GM12878 (cell line): Measurements from ENCODE around the gene SLC39A1. TPM values are rescaled to one million over a fixed set of nuclear protein-coding genes. Genes with fewer than 3 reads are reported as not detected.
A peak's percentile ranks its signal among the peaks of the same experiment; 100 is the strongest.

Experiments used
- ATAC-seq: fragments of 200-7000 bp; cut with Tn5 transposase; 3 replicates; pipeline ENCODE4 v1.9.1; 2020; ENCODE audit warnings: mild to moderate bottlenecking, moderate library complexity
- BruUV-seq: library from RNA; stranded (reverse); fragments of 400-500 nt; replicated peaks from 2 replicates; lab custom pipeline; 2021; lab: Mats Ljungman, UMichigan
- CTCF ChIA-PET: fragments of 300-600 bp; sonication (Branson Sonifier 250); formaldehyde crosslinking; extraction: SDS; loops from one replicate; lab custom pipeline; 2021; ENCODE audit warnings: inconsistent platforms; lab: Yijun Ruan, JAX
- POLR2A ChIA-PET: fragments of 350-600 bp; formaldehyde crosslinking; extraction: SDS; loops from one replicate; lab custom pipeline; 2021; ENCODE audit warnings: inconsistent platforms; lab: Charles Lee
- RAD21 ChIA-PET: fragments of 300-600 bp; sonication (Branson Sonifier 250); formaldehyde crosslinking; loops from one replicate; lab custom pipeline; 2023; ENCODE audit warnings: antibody characterized with exemption; ENCODE audit not compliant: unreplicated experiment; lab: Charles Lee
- SMC1A ChIA-PET: fragments of 300-600 bp; sonication (Branson Sonifier 250); formaldehyde crosslinking; loops from one replicate; lab custom pipeline; 2023; ENCODE audit not compliant: unreplicated experiment, uncharacterized antibody; lab: Charles Lee
- DNase-seq: peaks from one replicate; pipeline ENCODE4 v3.0.0-alpha.2; 2011; ENCODE audit warnings: low read depth, low spot score
- FAIRE-seq: peaks from 3 replicates; lab custom pipeline; 2011; peaks lifted over from hg19 to GRCh38; lab: Jason Lieb, UNC
- H2AFZ ChIP-seq: 2 replicates; pipeline ENCODE4 v1.6.0; 2011; ENCODE audit warnings: low read depth, low read length, control low read depth; ENCODE audit not compliant: control insufficient read depth
- H3K27ac ChIP-seq: 2 replicates; pipeline ENCODE4 v1.5.1; 2011; ENCODE audit warnings: control low read depth; ENCODE audit not compliant: control insufficient read depth, insufficient read depth
- H3K27me3 ChIP-seq, 2 experiments: replicated peaks in 1 of 2; 2 replicates each; pipeline versions ENCODE4 v1.6.0 to v1.6.1; 2011; ENCODE audit warnings: low read length in 1 of 2; ENCODE audit not compliant: control insufficient read depth in 2 of 2, insufficient read depth in 2 of 2
- H3K36me3 ChIP-seq, 2 experiments: 2 replicates each; pipeline ENCODE4 v1.5.1; 2011; ENCODE audit warnings: low read length in 1 of 2; ENCODE audit not compliant: control insufficient read depth in 2 of 2, insufficient read depth in 2 of 2
- H3K4me1 ChIP-seq: 2 replicates; pipeline ENCODE4 v1.6.1; 2011; ENCODE audit warnings: mild to moderate bottlenecking, low read length, moderate library complexity, mixed read lengths; ENCODE audit not compliant: control insufficient read depth, insufficient read depth
- H3K4me2 ChIP-seq: 2 replicates; pipeline ENCODE4 v1.6.0; 2011; ENCODE audit warnings: control low read depth; ENCODE audit not compliant: control insufficient read depth, insufficient read depth
- H3K4me3 ChIP-seq: fragments of 200-600 bp; sonication (generic); 2 replicates; pipeline ENCODE4 v1.5.1; 2016
- H3K79me2 ChIP-seq: 2 replicates; pipeline ENCODE4 v1.6.0; 2011; ENCODE audit warnings: low read length; ENCODE audit not compliant: control insufficient read depth, insufficient read depth
- H3K9ac ChIP-seq: 2 replicates; pipeline ENCODE4 v1.8.0; 2011; ENCODE audit warnings: low read length, control low read depth, mixed read lengths; ENCODE audit not compliant: control insufficient read depth, insufficient read depth
- H3K9me3 ChIP-seq: replicated peaks from 3 replicates; pipeline ENCODE4 v1.5.1; 2011; ENCODE audit warnings: mild to moderate bottlenecking, low read length; ENCODE audit not compliant: control insufficient read depth, insufficient read depth
- H4K20me1 ChIP-seq: 2 replicates; pipeline ENCODE4 v1.6.0; 2011; ENCODE audit not compliant: control insufficient read depth, insufficient read depth
- ATF7 ChIP-seq: fragments of 450-650 bp; IDR thresholded peaks from 2 replicates; pipeline ENCODE4 v1.6.1; 2016; ENCODE audit warnings: low read depth, mild to moderate bottlenecking
- CBX3 ChIP-seq: fragments of 200-600 bp; sonication (generic); IDR thresholded peaks from 2 replicates; pipeline ENCODE4 v1.6.1; 2016; ENCODE audit warnings: low read depth, borderline replicate concordance
- CREB1 ChIP-seq: IDR thresholded peaks from 2 replicates; pipeline ENCODE4 v1.6.1; 2012; ENCODE audit warnings: low read depth, mild to moderate bottlenecking, inconsistent platforms
- DPF2 ChIP-seq: fragments of 450-650 bp; IDR thresholded peaks from 2 replicates; pipeline ENCODE4 v1.6.1; 2017; ENCODE audit warnings: mild to moderate bottlenecking
- E2F4 ChIP-seq: IDR thresholded peaks from 2 replicates; pipeline ENCODE4 v1.6.1; 2012; ENCODE audit warnings: low read depth, low read length, improper control_type of control experiment
- ESRRA ChIP-seq: IDR thresholded peaks from 2 replicates; pipeline ENCODE4 v1.6.1; 2012; ENCODE audit warnings: mild to moderate bottlenecking, low read length, improper control_type of control experiment
- HDGF ChIP-seq: fragments of 450-650 bp; IDR thresholded peaks from 2 replicates; pipeline ENCODE4 v1.6.1; 2016; ENCODE audit warnings: antibody characterized with exemption
- JUNB ChIP-seq: IDR thresholded peaks from 2 replicates; pipeline ENCODE4 v1.6.1; 2016; ENCODE audit warnings: antibody characterized with exemption, mild to moderate bottlenecking
- MEF2B ChIP-seq: fragments of 450-650 bp; IDR thresholded peaks from 2 replicates; pipeline ENCODE4 v1.6.1; 2018; ENCODE audit warnings: mild to moderate bottlenecking, moderate library complexity; ENCODE audit not compliant: partially characterized antibody, poor library complexity, severe bottlenecking
- POLR2AphosphoS5 ChIP-seq: IDR thresholded peaks from 2 replicates; pipeline ENCODE4 v1.6.1; 2011; ENCODE audit warnings: mild to moderate bottlenecking, low read length, inconsistent platforms
- RBBP5 ChIP-seq: fragments of 200-600 bp; sonication (generic); conservative IDR thresholded peaks from 2 replicates; pipeline ENCODE4 v1.6.1; 2016
- SIN3A ChIP-seq: IDR thresholded peaks from 2 replicates; pipeline ENCODE4 v1.6.1; 2012; ENCODE audit warnings: low read depth, low read length, improper control_type of control experiment
- SP1 ChIP-seq: IDR thresholded peaks from one replicate; pipeline ENCODE4 v1.6.1; 2011; ENCODE audit warnings: low read depth, low read length
- SUZ12 ChIP-seq: fragments of 200-600 bp; sonication (generic); IDR thresholded peaks from one replicate; pipeline ENCODE4 v1.6.1; 2018; ENCODE audit warnings: antibody characterized with exemption, mild to moderate bottlenecking; ENCODE audit not compliant: unreplicated experiment
- ZNF207 ChIP-seq: fragments of 450-650 bp; IDR thresholded peaks from 2 replicates; pipeline ENCODE4 v1.6.1; 2014; ENCODE audit warnings: antibody characterized with exemption, mild to moderate bottlenecking, borderline replicate concordance
- ZNF24 ChIP-seq: fragments of 450-650 bp; IDR thresholded peaks from 2 replicates; pipeline ENCODE4 v1.6.1; 2017; ENCODE audit warnings: antibody characterized with exemption, mild to moderate bottlenecking
- ZNF384 ChIP-seq: IDR thresholded peaks from 2 replicates; pipeline ENCODE4 v1.6.1; 2012; ENCODE audit warnings: low read depth, mild to moderate bottlenecking, low read length, improper control_type of control experiment, borderline replicate concordance
- ZSCAN29 ChIP-seq: fragments of 450-650 bp; IDR thresholded peaks from 2 replicates; pipeline ENCODE4 v1.6.1; 2017; ENCODE audit warnings: mild to moderate bottlenecking, moderate library complexity
- WGBS: methylation state at CpG from one replicate; pipeline ENCODE4 v1.1.6; 2016; ENCODE audit warnings: low lambda C conversion rate; ENCODE audit not compliant: insufficient replicate concordance, insufficient coverage; ENCODE audit errors: missing lambda C conversion rate; 5-methylcytosine and 5-hydroxymethylcytosine counted together
- in situ Hi-C: fragments of 300-500 bp; cut with MboI; formaldehyde crosslinking; loops from 9 replicates; pipeline ENCODE4 v1.14.3; 2018; ENCODE audit warnings: mixed read lengths
- intact Hi-C: fragments of 100-400 bp; cut with micrococcal nuclease; formaldehyde crosslinking; loops from one replicate; pipeline ENCODE4 v1.14.2; 2022; ENCODE audit not compliant: unreplicated experiment
- polyA plus RNA-seq, 11 experiments: library from polyadenylated mRNA; depleted of rRNA in 4 of 11; unstranded in 6 of 11; stranded (reverse) in 5 of 11; fragments of >200 nt; fragmentation: Nextera tagmentation in 4 of 11; fragmentation: Illumina TruSeq in 1 of 11; extraction: Ambion mirVana in 4 of 11; extraction: Trizol in 1 of 11; gene quantifications; 1 replicate in 1 of 11; 2 replicates in 10 of 11; pipeline versions ENCODE4 v1.2.1 to v1.2.3, GENCODE V29; 2011 to 2016; ENCODE audit warnings: inconsistent platforms in 2 of 11, missing spikeins in 2 of 11, low read depth in 1 of 11
- total RNA-seq, 4 experiments: library from RNA; depleted of rRNA in 3 of 4; stranded (reverse); fragments of >200 nt in 3 of 4; fragmentation: Illumina TruSeq in 1 of 4; extraction: Trizol in 1 of 4; gene quantifications; 2 replicates each; pipeline versions ENCODE4 v1.2.1 to v1.2.3, GENCODE V29; 2013 to 2021

Gene SLC39A1
- total and polyA plus RNA-seq, 10 of the 15 experiments (the other 5 are each of a cell fraction or from before 2014, with no cell fraction given), result 8.8 to 98.6 (median 72.4) TPM

- no peak for ATAC-seq
- in situ Hi-C loops, result no loop called here
- intact Hi-C loops, result no loop called here
Observed at GRCh38 chr1:153956997-153957715, 6.2 kb downstream of the SLC39A1 start.

GRCh38 chr1:153954826-153955225, 8.5 kb downstream of the SLC39A1 start:
- peaks cover 12% of the 10 kb centered on the region for H3K4me1 ChIP-seq
- ChIA-PET SMC1A (interaction anchor here (2.2 to 6.9 kb wide), 2 partner anchors 12 to 22 kb away, joined by 8 to 31 read pairs; partner anchors contain the start of genes CREB3L4 and JTB), POLR2A (interaction anchor here (1.1 to 5.5 kb wide), 4 partner anchors 8 to 12 kb away, joined by 3 to 38 read pairs (median 3); partner anchors contain the start of genes CREB3L4, DENND4B and SLC39A1), RAD21 (no interaction called here), CTCF (interaction anchor here (1.1 to 5.0 kb wide), 4 partner anchors 8 to 157 kb away, joined by 3 to 27 read pairs (median 10); partner anchors contain the start of genes CREB3L4, DENND4B and RAB13)
- H2AFZ ChIP-seq, result no peak overlapping the region
- intact Hi-C loops (no loop called here), in situ Hi-C loops (no loop called here)
- ATAC-seq, result no peak
- BruUV-seq, result no TSS peak
- peaks cover 12% of the 10 kb centered on the region; the same call in 1 of the 2 replicates for H4K20me1 ChIP-seq
- peak overlapping the region; percentile 26; the same call in 1 of the 2 replicates for H3K4me3 ChIP-seq
- no peak for FAIRE-seq
- no peak overlapping the region; the same call in 1 of the 2 replicates for H3K9ac ChIP-seq
- H3K27me3 ChIP-seq, result no peaks in the 10 kb centered on the region
- peaks cover 56% of the 10 kb centered on the region for H3K79me2 ChIP-seq
- WGBS, result 94% methylated on average over 10 of the region's 10 CpGs
- H3K4me2 ChIP-seq, result peak overlapping the region; percentile 62
- no peak overlapping the region for H3K27ac ChIP-seq
- peaks cover 17 to 29% of the 10 kb centered on the region in 2 experiments; a peak in 3 of 4 replicates for H3K36me3 ChIP-seq
- no peaks in the 10 kb centered on the region for H3K9me3 ChIP-seq
- no peak for DNase-seq
- TF ChIP-seq CBX3 (no peak), ZNF24 (no peak), HDGF (no peak), RBBP5 (no peak), ZNF207 (no peak), ZSCAN29 (no peak), ATF7 (no peak), SIN3A (no peak), SP1 (no peak), DPF2 (no peak), POLR2AphosphoS5 (no peak), SUZ12 (no peak), ESRRA (no peak), E2F4 (no peak)

More at GRCh38 chr1:153956997-153957715, 6.2 kb downstream of the SLC39A1 start:
- no TSS peak for BruUV-seq
- DNase-seq, result no peak
- ChIA-PET RAD21 (interaction anchor here (1.1 to 2.2 kb wide), 5 partner anchors 10 to 135 kb away, joined by 3 to 10 read pairs (median 7); partner anchors contain the start of genes CREB3L4, DENND4B and JTB), SMC1A (interaction anchor here (0.8 to 6.9 kb wide), 11 partner anchors 8 to 288 kb away, joined by 3 to 31 read pairs (median 4); partner anchors contain the start of genes CREB3L4 and RAB13), CTCF (interaction anchor here (0.9 to 5.0 kb wide), 6 partner anchors 9 to 160 kb away, joined by 3 to 27 read pairs (median 6); partner anchors contain the start of genes CREB3L4, DENND4B, JTB and RAB13), POLR2A (interaction anchor here (0.7 to 5.5 kb wide), 8 partner anchors 9 to 358 kb away, joined by 3 to 38 read pairs (median 6); partner anchors contain the start of genes CREB3L4, DENND4B, GATAD2B and JTB)
- no peaks in the 10 kb centered on the region for H3K27me3 ChIP-seq
- H3K36me3 ChIP-seq, result peaks cover 24 to 27% of the 10 kb centered on the region in 2 experiments
- peak overlapping the region; percentile 93 for H3K27ac ChIP-seq
- peaks cover 12% of the 10 kb centered on the region; the same call in 1 of the 2 replicates for H3K4me1 ChIP-seq
- peak overlapping the region; percentile 10; the same call in 1 of the 2 replicates for H2AFZ ChIP-seq
- H3K4me3 ChIP-seq, result peak overlapping the region; percentile 89
- peaks cover 64% of the 10 kb centered on the region for H3K79me2 ChIP-seq
- no peaks in the 10 kb centered on the region for H3K9me3 ChIP-seq
- WGBS, result 1% methylated on average over 6 of the region's 6 CpGs
- no peak for FAIRE-seq
- TF ChIP-seq CREB1 (no peak), ZNF384 (peak; percentile 57; the same call in 1 of the 2 replicates), JUNB (0 out of 2 replicates have a peak, but pooled peaks have one; percentile 14), MEF2B (peak; percentile 72)
- peaks cover 12% of the 10 kb centered on the region; the same call in 1 of the 2 replicates for H4K20me1 ChIP-seq
- peak overlapping the region; percentile 64 for H3K9ac ChIP-seq
- H3K4me2 ChIP-seq, result peak overlapping the region; percentile 96
